Spleen (tissue), 11 donors: ENCODE data around the gene RENBP. TPM values are rescaled to one million over a fixed set of nuclear protein-coding genes. Genes with fewer than 3 reads are reported as not detected.

Source experiments
- DNase-seq: peaks from one replicate; pipeline ENCODE4 v3.0.0-alpha.2; 2020
- H3K27ac ChIP-seq, 8 donors: fragments of 200-600 bp; sonication (generic) in 7 of 8; 1 replicate in 4 of 8; 2 replicates in 4 of 8; pipeline versions ENCODE4 v1.5.0 to v1.8.0; 2016 to 2021; ENCODE audit warnings: inconsistent platforms in 4 of 8, mild to moderate bottlenecking in 4 of 8, moderate library complexity in 1 of 8
- H3K27me3 ChIP-seq, 7 donors: fragments of 200-600 bp; sonication (generic) in 6 of 7; replicated peaks in 1 of 7; 1 replicate in 4 of 7; 2 replicates in 3 of 7; pipeline versions ENCODE4 v1.5.0 to v1.8.0; 2016 to 2021; ENCODE audit warnings: inconsistent platforms in 3 of 7, mild to moderate bottlenecking in 1 of 7
- H3K36me3 ChIP-seq, 6 donors: fragments of 200-600 bp; sonication (generic) in 5 of 6; 1 replicate in 4 of 6; 2 replicates in 2 of 6; pipeline versions ENCODE4 v1.5.0 to v1.8.0; 2016 to 2021; ENCODE audit warnings: inconsistent platforms in 2 of 6
- H3K4me1 ChIP-seq, 6 donors: fragments of 200-600 bp; sonication (generic) in 5 of 6; 1 replicate in 3 of 6; 2 replicates in 3 of 6; pipeline versions ENCODE4 v1.5.0 to v1.8.0; 2016 to 2021; ENCODE audit warnings: inconsistent platforms in 3 of 6
- H3K4me3 ChIP-seq, 8 donors: fragments of 200-600 bp; sonication (generic) in 7 of 8; 1 replicate in 4 of 8; 2 replicates in 4 of 8; pipeline versions ENCODE4 v1.5.0 to v1.8.0; 2016 to 2021; ENCODE audit warnings: inconsistent platforms in 4 of 8, mild to moderate bottlenecking in 4 of 8, moderate library complexity in 2 of 8
- H3K9me3 ChIP-seq, 8 donors: fragments of 200-600 bp; sonication (generic) in 7 of 8; 1 replicate in 4 of 8; 2 replicates in 4 of 8; pipeline versions ENCODE4 v1.5.0 to v1.8.0; 2016 to 2021; ENCODE audit warnings: inconsistent platforms in 4 of 8
- POLR2A ChIP-seq, 3 donors: fragments of 450-650 bp; IDR thresholded peaks; one replicate each; pipeline ENCODE4 v1.5.1; 2017; ENCODE audit warnings: antibody characterized with exemption in 3 of 3, mild to moderate bottlenecking in 1 of 3
- POLR2AphosphoS5 ChIP-seq, 3 donors: sonication (generic); formaldehyde crosslinking; IDR thresholded peaks; one replicate each; pipeline ENCODE4 v1.5.1; 2017; ENCODE audit warnings: antibody characterized with exemption in 3 of 3
- WGBS, 5 donors: extraction: QIAGEN DNeasy Blood & Tissue Kit in 3 of 5; methylation state at CpG; one replicate each; pipeline versions ENCODE4 v1.1.5 to v1.1.7; 2013 to 2018; 5-methylcytosine and 5-hydroxymethylcytosine counted together
- intact Hi-C: fragments of 100-400 bp; cut with DNase I; formaldehyde crosslinking; loops from one replicate; pipeline ENCODE4 v1.15.0; 2023; ENCODE audit warnings: low total_unique reads
- polyA plus RNA-seq, 3 donors: library from polyadenylated mRNA; stranded (reverse); fragments of 200-250 nt; gene quantifications; one replicate each; pipeline ENCODE4 v1.2.1, GENCODE V29; 2013
- total RNA-seq, 7 donors: library from RNA; depleted of rRNA in 3 of 7; stranded (reverse); fragments of >200 nt in 3 of 7; fragmentation: NEBNext Ultra II Directional in 4 of 7; extraction: Animal tissue kit (Norgen Biotek cat#: 25700) in 4 of 7; gene quantifications; one replicate each; pipeline versions ENCODE4 v1.1.0 to v1.2.1, GENCODE V29; 2016 to 2021
- TF ChIP-seq, protein P1 (sequence below), 11 experiments: fragments of 200-600 bp in 7 of 11; fragments of 450-650 bp in 4 of 11; sonication (generic) in 4 of 11; IDR thresholded peaks in 8 of 11; conservative IDR thresholded peaks in 3 of 11; 1 replicate in 7 of 11; 2 replicates in 4 of 11; pipeline versions ENCODE4 v1.4.0 to v1.8.0; 2016 to 2021; ENCODE audit warnings: antibody characterized with exemption in 11 of 11, inconsistent platforms in 4 of 11, mild to moderate bottlenecking in 1 of 11
- donor health status: healthy with polysubstance abuse.
- donor health status: DM: no; HTN: no; CAD: no; lungs with moderate emphysema.
- donor health status: DM: no; HTN: no; CAD: no.
- donor health status: Bipolar disorder and iron deficiency.
- donor health status: healthy.
- donor health status: DM: no; HTN: no; CAD: no.
- donor health status: DM: yes; HTN: yes; CAD: no.

Gene RENBP
- total and polyA plus RNA-seq, 10 donors = 42.0 to 105 (median 63.5) TPM

DNA sequence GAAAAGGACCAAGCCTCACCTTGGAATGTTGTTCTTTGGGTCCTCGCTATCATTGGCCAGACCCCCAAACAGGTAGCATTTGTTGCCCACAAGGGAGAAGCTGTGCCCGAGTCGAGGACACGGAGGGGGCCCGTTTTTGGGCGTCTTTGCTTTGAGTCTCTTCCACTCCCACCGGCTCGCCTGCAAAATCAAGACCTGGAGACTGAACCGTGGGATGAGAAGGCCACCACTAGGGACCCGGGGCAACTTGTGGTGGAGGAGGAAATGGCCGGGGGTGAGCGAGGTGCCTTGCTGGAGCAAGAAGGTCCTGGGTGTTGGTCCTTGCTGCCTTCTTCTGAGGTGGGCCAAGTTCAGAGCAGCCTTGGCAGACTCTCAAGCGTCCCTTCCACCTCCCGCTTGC lies 19.7 kb upstream of the RENBP start:
- intact Hi-C loops = no loop called here
- 61 to 92% (median 89%) methylated on average over 5 to 14 of the region's 14 CpGs for WGBS, 5 donors
- Histone ChIP-seq H3K4me1 (peaks cover 20 to 58% (median 43%) of the 10 kb centered on the region in 6 donors), H3K27me3 (no peaks in the 10 kb centered on the region), H3K9me3 (no peaks in the 10 kb centered on the region), H3K27ac (peak overlapping the region in 1 of 8 donors; percentile 98), H3K4me3 (no peak overlapping the region), H3K36me3 (peaks cover 2 to 58% (median 52%) of the 10 kb centered on the region in 6 donors)
- DNase-seq = no peak
- TF ChIP-seq POLR2AphosphoS5 (IDR thresholded peaks at IDR 0.05) (no peak), POLR2A (IDR thresholded peaks at IDR 0.05) (no peak)
- TF ChIP-seq, protein P1, sequence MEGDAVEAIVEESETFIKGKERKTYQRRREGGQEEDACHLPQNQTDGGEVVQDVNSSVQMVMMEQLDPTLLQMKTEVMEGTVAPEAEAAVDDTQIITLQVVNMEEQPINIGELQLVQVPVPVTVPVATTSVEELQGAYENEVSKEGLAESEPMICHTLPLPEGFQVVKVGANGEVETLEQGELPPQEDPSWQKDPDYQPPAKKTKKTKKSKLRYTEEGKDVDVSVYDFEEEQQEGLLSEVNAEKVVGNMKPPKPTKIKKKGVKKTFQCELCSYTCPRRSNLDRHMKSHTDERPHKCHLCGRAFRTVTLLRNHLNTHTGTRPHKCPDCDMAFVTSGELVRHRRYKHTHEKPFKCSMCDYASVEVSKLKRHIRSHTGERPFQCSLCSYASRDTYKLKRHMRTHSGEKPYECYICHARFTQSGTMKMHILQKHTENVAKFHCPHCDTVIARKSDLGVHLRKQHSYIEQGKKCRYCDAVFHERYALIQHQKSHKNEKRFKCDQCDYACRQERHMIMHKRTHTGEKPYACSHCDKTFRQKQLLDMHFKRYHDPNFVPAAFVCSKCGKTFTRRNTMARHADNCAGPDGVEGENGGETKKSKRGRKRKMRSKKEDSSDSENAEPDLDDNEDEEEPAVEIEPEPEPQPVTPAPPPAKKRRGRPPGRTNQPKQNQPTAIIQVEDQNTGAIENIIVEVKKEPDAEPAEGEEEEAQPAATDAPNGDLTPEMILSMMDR (IDR thresholded peaks at IDR 0.05 in 8 of 11, conservative IDR thresholded peaks at IDR 0.05 in 3 of 11) = no peak

DNA sequence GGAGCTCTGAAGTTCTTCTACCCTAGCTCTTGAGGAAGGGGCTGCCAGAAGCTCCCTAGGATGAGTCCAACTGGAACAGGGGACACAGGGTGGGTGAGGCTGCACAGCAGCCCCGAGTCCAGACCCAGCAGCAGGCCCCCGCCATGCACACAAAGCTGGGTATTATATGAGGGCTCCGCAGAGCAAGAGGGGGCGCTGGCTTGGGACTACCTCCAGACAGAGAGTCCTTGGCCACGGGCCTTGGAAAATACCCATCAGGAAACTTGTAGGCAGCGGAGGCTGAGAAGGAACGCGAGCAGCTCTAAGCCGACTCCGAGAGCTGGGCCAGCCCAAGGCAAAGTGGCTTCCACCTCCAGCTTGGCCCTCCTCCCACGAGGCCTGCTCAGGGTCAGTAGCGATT lies 19.1 kb upstream of the RENBP start:
- peak; percentile 61 for DNase-seq
- H3K4me1 ChIP-seq = peaks cover 18 to 53% (median 38%) of the 10 kb centered on the region in 6 donors
- no peak overlapping the region for H3K27ac ChIP-seq
- intact Hi-C loops = no loop called here
- peaks cover 3 to 64% (median 58%) of the 10 kb centered on the region in 6 donors for H3K36me3 ChIP-seq
- H3K9me3 ChIP-seq = no peaks in the 10 kb centered on the region
- TF ChIP-seq POLR2AphosphoS5 (IDR thresholded peaks at IDR 0.05) (no peak), POLR2A (IDR thresholded peaks at IDR 0.05) (no peak)
- TF ChIP-seq, protein P1 (IDR thresholded peaks at IDR 0.05 in 8 of 11, conservative IDR thresholded peaks at IDR 0.05 in 3 of 11) = no peak
- 88 to 93% (median 90%) methylated on average over 11 to 12 of the region's 12 CpGs; no CpG with 5 or more reads in 1 of the 5 donors for WGBS, 5 donors
- H3K27me3 ChIP-seq = no peaks in the 10 kb centered on the region
- H3K4me3 ChIP-seq = no peak overlapping the region

DNA sequence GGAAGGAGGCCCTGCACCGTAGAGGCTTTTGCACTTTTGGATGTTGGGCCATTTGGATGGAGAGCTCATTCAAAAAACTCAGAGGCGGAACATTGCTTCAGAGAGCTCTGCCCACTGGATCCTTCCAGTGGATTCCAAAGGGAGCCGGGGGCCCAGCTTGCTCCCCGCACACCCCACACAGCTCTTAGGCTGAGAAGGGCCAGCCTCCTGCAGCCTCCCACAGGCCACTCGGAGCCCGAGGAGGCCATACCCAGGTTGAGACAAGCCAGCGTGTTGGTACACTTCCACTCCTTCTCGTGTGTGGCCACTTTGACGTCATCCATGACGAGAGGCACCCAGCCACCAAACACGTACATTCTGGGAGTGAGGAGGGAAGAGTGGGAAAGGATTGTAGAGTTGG lies 16.8 kb upstream of the RENBP start:
- DNase-seq = peak; percentile 71
- 91 to 99% (median 94%) methylated on average over 11 of the region's 11 CpGs; no CpG with 5 or more reads in 1 of the 5 donors for WGBS, 5 donors
- Histone ChIP-seq H3K9me3 (no peaks in the 10 kb centered on the region), H3K27ac (no peak overlapping the region), H3K27me3 (no peaks in the 10 kb centered on the region), H3K4me3 (no peak overlapping the region), H3K36me3 (peaks cover 8 to 86% (median 80%) of the 10 kb centered on the region in 6 donors), H3K4me1 (peaks cover 6 to 30% (median 15%) of the 10 kb centered on the region in 6 donors)
- intact Hi-C loops = no loop called here
- TF ChIP-seq, protein P1 (IDR thresholded peaks at IDR 0.05 in 8 of 11, conservative IDR thresholded peaks at IDR 0.05 in 3 of 11) = no peak
- TF ChIP-seq POLR2A (IDR thresholded peaks at IDR 0.05) = no peak
- TF ChIP-seq POLR2AphosphoS5 (IDR thresholded peaks at IDR 0.05) = no peak

DNA sequence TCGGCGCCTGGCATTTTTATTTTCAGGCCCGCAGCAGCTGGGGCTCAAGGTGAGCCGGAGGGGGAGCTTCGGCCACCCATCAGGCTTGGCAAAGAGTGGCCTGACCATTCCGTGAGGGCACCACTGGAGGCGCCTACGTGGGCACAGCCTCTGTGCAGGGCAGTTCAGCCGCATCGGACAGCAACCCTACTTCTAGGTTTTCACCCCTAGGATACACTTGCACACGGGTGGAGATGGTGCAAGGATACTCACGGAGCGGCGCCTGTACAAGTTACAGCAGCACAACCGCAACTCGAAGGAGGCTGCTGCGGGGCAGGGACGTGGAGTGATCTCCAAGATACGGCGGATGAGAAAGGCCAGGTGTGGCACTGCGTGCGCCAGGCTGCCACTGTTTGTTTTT lies 16.3 kb upstream of the RENBP start:
- H3K4me3 ChIP-seq = no peak overlapping the region
- DNase-seq = peak; percentile 75
- intact Hi-C loops = no loop called here
- WGBS, 5 donors = 95 to 97% (median 96%) methylated on average over 19 to 22 of the region's 22 CpGs
- H3K36me3 ChIP-seq = peaks cover 8 to 92% (median 85%) of the 10 kb centered on the region in 6 donors
- no peaks in the 10 kb centered on the region for H3K9me3 ChIP-seq
- no peak overlapping the region for H3K27ac ChIP-seq
- peaks cover 2 to 25% (median 10%) of the 10 kb centered on the region in 6 donors for H3K4me1 ChIP-seq
- H3K27me3 ChIP-seq = no peaks in the 10 kb centered on the region
- TF ChIP-seq POLR2AphosphoS5 (IDR thresholded peaks at IDR 0.05) (no peak), POLR2A (IDR thresholded peaks at IDR 0.05) (no peak)
- TF ChIP-seq, protein P1 (IDR thresholded peaks at IDR 0.05 in 8 of 11, conservative IDR thresholded peaks at IDR 0.05 in 3 of 11) = no peak
